NK-92 (cell line): Measurements from ENCODE around the gene RPL39.
A peak's percentile ranks its signal among the peaks of the same experiment; 100 is the strongest.
"Not testable (repeated sequence)": the region's sequence is repeated elsewhere in the genome, so short reads cannot be mapped to it uniquely, and the experiment has no call there.

Source experiments
- DNase-seq: peaks from one replicate; lab custom pipeline; 2025; ENCODE audit not compliant: unreplicated experiment; lab: John Stamatoyannopoulos, UW

The RPL39 gene

GRCh38 chrX:119791437-119792231 is at the start of gene RPL39:
Gene RPL39, minus strand, starts transcription at chrX:119791630. Its CDS starts 54 bp downstream, at chrX:119791576.
- peak; percentile 1 for DNase-seq

GRCh38 chrX:119833905-119834304 is 42.5 kb upstream of the RPL39 start:
- no peak for DNase-seq

GRCh38 chrX:119828446-119828845 is 37.0 kb upstream of the RPL39 start:
- DNase-seq, result no peak

- DNase-seq, result no peak
These were observed 35.0 kb upstream of the RPL39 start for GRCh38 chrX:119826399-119826959.

- not testable (repeated sequence) for DNase-seq
These were observed 32.8 kb upstream of the RPL39 start for GRCh38 chrX:119824221-119824620.

GRCh38 chrX:119821703-119822102 is 30.3 kb upstream of the RPL39 start:
- not testable (repeated sequence) for DNase-seq

- no peak for DNase-seq
These were observed 25.8 kb upstream of the RPL39 start for GRCh38 chrX:119817130-119817690.

- DNase-seq, result no peak
These were observed 24.9 kb upstream of the RPL39 start for GRCh38 chrX:119816300-119816699.

- no peak for DNase-seq
These were observed 17.8 kb upstream of the RPL39 start for GRCh38 chrX:119809185-119809666.

GRCh38 chrX:119808461-119808860 is 17.0 kb upstream of the RPL39 start:
- not testable (repeated sequence) for DNase-seq

- DNase-seq, result no peak
These were observed 11.1 kb upstream of the RPL39 start for GRCh38 chrX:119802546-119802945.

- no peak for DNase-seq
These were observed 10.1 kb upstream of the RPL39 start for GRCh38 chrX:119801253-119802221.

- no peak for DNase-seq
These were observed 423 bp downstream of the RPL39 start for GRCh38 chrX:119790977-119791436.

GRCh38 chrX:119784747-119785446 is 6.5 kb downstream of the RPL39 start:
- DNase-seq, result no peak

- no peak for DNase-seq
These were observed 8.4 kb downstream of the RPL39 start for GRCh38 chrX:119783026-119783425.

- no peak for DNase-seq
These were observed 12.6 kb downstream of the RPL39 start for GRCh38 chrX:119778829-119779228.

GRCh38 chrX:119775517-119776238 is 15.8 kb downstream of the RPL39 start:
- DNase-seq, result no peak

GRCh38 chrX:119769388-119769787 is 22.0 kb downstream of the RPL39 start:
- not testable (repeated sequence) for DNase-seq

- DNase-seq, result not testable (repeated sequence)
These were observed 23.0 kb downstream of the RPL39 start for GRCh38 chrX:119768436-119768835.
